NCI-H2196 treated with DMSO at 0.1 percent for 48 hours (cell line): Measurements from ENCODE around the gene GNAZ.
"Not testable (repeated sequence)": the region's sequence is repeated elsewhere in the genome, so short reads cannot be mapped to it uniquely, and the experiment has no call there.

Source experiments
- DNase-seq: peaks from one replicate; lab custom pipeline; 2025; ENCODE audit not compliant: unreplicated experiment; lab: John Stamatoyannopoulos, UW

GNAZ gene

GRCh38 chr22:23070418-23071229 is at the start of gene GNAZ:
TSS of gene GNAZ (plus strand) at chr22:23070519. CDS start at chr22:23095696, 25,177 bp downstream.
- DNase-seq, result no peak

GRCh38 chr22:23020659-23021293 is 49.5 kb upstream of the GNAZ start:
- DNase-seq, result no peak

- not testable (repeated sequence) for DNase-seq
Measured at GRCh38 chr22:23021660-23022353, 48.5 kb upstream of the GNAZ start.

GRCh38 chr22:23023294-23023693 is 47.0 kb upstream of the GNAZ start:
- no peak for DNase-seq

- no peak for DNase-seq
Measured at GRCh38 chr22:23026777-23027176, 43.5 kb upstream of the GNAZ start.

GRCh38 chr22:23027849-23028248 is 42.5 kb upstream of the GNAZ start:
- DNase-seq, result not testable (repeated sequence)

GRCh38 chr22:23029521-23030228 is 40.6 kb upstream of the GNAZ start:
- no peak for DNase-seq

GRCh38 chr22:23031381-23031780 is 38.9 kb upstream of the GNAZ start:
- DNase-seq, result no peak

GRCh38 chr22:23031786-23032185 is 38.5 kb upstream of the GNAZ start:
- DNase-seq, result no peak

- no peak for DNase-seq
Measured at GRCh38 chr22:23032658-23033057, 37.7 kb upstream of the GNAZ start.

GRCh38 chr22:23033116-23033905 is 37.0 kb upstream of the GNAZ start:
- DNase-seq, result no peak

GRCh38 chr22:23034621-23035556 is 35.4 kb upstream of the GNAZ start:
- no peak for DNase-seq

GRCh38 chr22:23035557-23036277 is 34.6 kb upstream of the GNAZ start:
- no peak for DNase-seq

- no peak for DNase-seq
Measured at GRCh38 chr22:23036684-23037428, 33.5 kb upstream of the GNAZ start.

GRCh38 chr22:23037429-23038333 is 32.6 kb upstream of the GNAZ start:
- no peak for DNase-seq

- no peak for DNase-seq
Measured at GRCh38 chr22:23038334-23038642, 32.0 kb upstream of the GNAZ start.

GRCh38 chr22:23038902-23039301 is 31.4 kb upstream of the GNAZ start:
- no peak for DNase-seq
